IPS-18c (cell line): ENCODE measurements around the gene UTP3.
"Not testable (repeated sequence)": the region's sequence is repeated elsewhere in the genome, so short reads cannot be mapped to it uniquely, and the experiment has no call there.

Source experiments
- H3K4me3 ChIP-seq: 2 replicates; pipeline ENCODE4 v1.7.0; 2013; ENCODE audit warnings: low read depth, mild to moderate bottlenecking, low read length, moderate library complexity; ENCODE audit not compliant: insufficient read depth
- H3K9me3 ChIP-seq: one replicate; pipeline ENCODE4 v1.6.1; 2013; ENCODE audit warnings: mild to moderate bottlenecking, low read length, moderate library complexity; ENCODE audit not compliant: control insufficient read depth, insufficient read depth

UTP3 gene

GRCh38 chr4:70734168-70734954 lies 46.0 kb downstream of the UTP3 start:
- no peak overlapping the region for H3K4me3 ChIP-seq
- H3K9me3 ChIP-seq: no peaks in the 10 kb centered on the region

GRCh38 chr4:70734971-70735370 lies 46.6 kb downstream of the UTP3 start:
- Histone ChIP-seq H3K4me3 (no peak overlapping the region), H3K9me3 (no peaks in the 10 kb centered on the region)

- H3K9me3 ChIP-seq, H3K4me3 ChIP-seq: not testable (repeated sequence)
These were observed 47.6 kb downstream of the UTP3 start for GRCh38 chr4:70735915-70736314.

- no peaks in the 10 kb centered on the region for H3K9me3 ChIP-seq
These were observed 48.7 kb downstream of the UTP3 start for GRCh38 chr4:70737006-70737405.

GRCh38 chr4:70737409-70737808 lies 49.1 kb downstream of the UTP3 start:
- no peaks in the 10 kb centered on the region for H3K9me3 ChIP-seq
- H3K4me3 ChIP-seq: no peak overlapping the region

More at GRCh38 chr4:70737006-70737405, 48.7 kb downstream of the UTP3 start:
- H3K4me3 ChIP-seq: no peak overlapping the region

GRCh38 chr4:70739496-70740337 lies 51.4 kb downstream of the UTP3 start:
- Histone ChIP-seq H3K9me3 (no peaks in the 10 kb centered on the region), H3K4me3 (no peak overlapping the region)
